ENCODE results near the gene GPR137. TPM values are rescaled to one million over a fixed set of nuclear protein-coding genes. Genes with fewer than 3 reads are reported as not detected.

The GPR137 gene
- total and polyA plus RNA-seq, 9 of the 15 experiments (the other 6 are each of a cell fraction or from before 2014, with no cell fraction given) = 0.32 to 26.7 (median 10.7) TPM

GRCh38 chr11:64245401-64245796, 40.2 kb upstream of the GPR137 start:
- H3K4me2 ChIP-seq (ENCODE audit: insufficient read depth, low read length) = peak overlapping the region; percentile 99
- peak overlapping the region; percentile 95 to 98 for H3K9ac ChIP-seq (ENCODE audit: insufficient read depth in 1 of 2, low read depth in 2 of 2, low read length in 2 of 2)
- H4K20me1 ChIP-seq (replicated peaks; ENCODE audit: control insufficient read depth, insufficient read depth, low read length) = 0 out of 2 replicates have a peak, but pooled peaks cover 3% of the 10 kb centered on the region
- ATAC-seq = no peak
- in situ Hi-C loops (cut with MboI) = no loop called here
- H3K36me3 ChIP-seq (ENCODE audit: control insufficient read depth, insufficient read depth, low read length) = peaks cover 37% of the 10 kb centered on the region
- CTCF ChIA-PET (ENCODE audit: low intra/inter-chr PET ratio) = no interaction called here
- H3K79me2 ChIP-seq (ENCODE audit: control insufficient read depth, insufficient read depth, low read length) = peaks cover 51% of the 10 kb centered on the region
- no peaks in the 10 kb centered on the region for H3K9me1 ChIP-seq (ENCODE audit: control insufficient read depth, insufficient read depth, low read length)
- TF ChIP-seq SPI1 (IDR thresholded peaks at IDR 0.05; ENCODE audit: borderline replicate concordance, low read depth, low read length) = peak; percentile 48; the same call in 1 of the 2 replicates
- TF ChIP-seq CBFA2T2 (conservative IDR thresholded peaks at IDR 0.05) = peak; percentile 51
- no peak for TF ChIP-seq ZNF175 (CRISPR knock-in tag; IDR thresholded peaks at IDR 0.05; ENCODE audit: low read depth)
- no peak for TF ChIP-seq HBP1 (CRISPR knock-in tag; IDR thresholded peaks at IDR 0.05)
- TF ChIP-seq ZNF740 (CRISPR knock-in tag; IDR thresholded peaks at IDR 0.05) = no peak
- TF ChIP-seq ZNF740 (tag; IDR thresholded peaks at IDR 0.05) = 0 out of 4 replicates have a peak, but pooled peaks of 1 of the 2 experiments have one; percentile 24
- no peak for TF ChIP-seq KDM2B (CRISPR knock-in tag; IDR thresholded peaks at IDR 0.05)
- TF ChIP-seq POLR2G (IDR thresholded peaks at IDR 0.05; ENCODE audit: low read depth, low read length) = peak; percentile 57; the same call in 1 of the 2 replicates
- peak; percentile 38; the same call in 1 of the 2 replicates for TF ChIP-seq CBFA2T3 (IDR thresholded peaks at IDR 0.05)
- 0 out of 2 replicates have a peak, but pooled peaks have one; percentile 8 for TF ChIP-seq PML (IDR thresholded peaks at IDR 0.05; ENCODE audit: low read length)
- TF ChIP-seq GATAD2B (IDR thresholded peaks at IDR 0.05; ENCODE audit: borderline replicate concordance) = no peak
- TF ChIP-seq HNRNPLL (IDR thresholded peaks at IDR 0.05; ENCODE audit: low read depth, low read length, poor library complexity, severe bottlenecking) = no peak
- peaks cover 37 to 88% of the 10 kb centered on the region in 2 experiments for H3K4me1 ChIP-seq (replicated peaks in 1 of 2; ENCODE audit: control insufficient read depth in 2 of 2, insufficient read depth in 2 of 2, low read length in 2 of 2)
- H2AFZ ChIP-seq (ENCODE audit: low read depth, low read length) = no peak overlapping the region
- no peaks in the 10 kb centered on the region for H3K9me3 ChIP-seq (replicated peaks; ENCODE audit: control insufficient read depth, insufficient read depth, low read depth, low read length)
- BruUV-seq (replicated peaks) = no TSS peak
- no peak for FAIRE-seq
- H3K4me3 ChIP-seq = peak overlapping the region; percentile 98
- H3K27ac ChIP-seq (ENCODE audit: extremely low read depth, low read depth, low read length) = peak overlapping the region; percentile 98
- no peaks in the 10 kb centered on the region for H3K27me3 ChIP-seq (ENCODE audit: control insufficient read depth in 2 of 2, insufficient read depth in 2 of 2, low read length in 2 of 2)
- intact Hi-C loops (cut with micrococcal nuclease) = loop anchor here (10.0 kb wide), 1 partner anchor 59 kb away; the partner anchor contains the start of genes CATSPERZ and ESRRA
- WGBS (ENCODE audit: insufficient coverage, low coverage, missing lambda C conversion rate) = 3% methylated on average over 4 of the region's 6 CpGs
- DNase-seq (ENCODE audit: extremely low read depth in 1 of 4, low spot score in 3 of 4) = no peak
- POLR2A ChIA-PET = interaction anchor here (0.6 to 7.8 kb wide), 8 partner anchors 8 to 60 kb away, joined by 3 to 58 read pairs (median 5); partner anchors contain the start of genes FERMT3, STIP1 and VEGFB
